Testis (tissue), 2 donors: ENCODE results near the gene DNAAF6.

Experiments
- CTCF ChIP-seq, 3 experiments: fragments of 450-650 bp in 2 of 3; fragments of 200-600 bp in 1 of 3; sonication (generic) in 1 of 3; IDR thresholded peaks; one replicate each; pipeline ENCODE4 v1.5.1; 2016 to 2019; ENCODE audit warnings: antibody characterized with exemption in 3 of 3, mild to moderate bottlenecking in 2 of 3, moderate library complexity in 1 of 3
- POLR2A ChIP-seq: fragments of 450-650 bp; IDR thresholded peaks from one replicate; pipeline ENCODE4 v1.6.1; 2017; ENCODE audit warnings: antibody characterized with exemption, mild to moderate bottlenecking, moderate library complexity

GRCh38 chrX:107290019-107290418 lies 83.6 kb downstream of the DNAAF6 start:
- TF ChIP-seq CTCF (IDR thresholded peaks at IDR 0.05) (no peak), POLR2A (no peak)
